BLaER1 (cell line): ENCODE data around the gene KCNA1.
"Not testable (repeated sequence)": the region's sequence is repeated elsewhere in the genome, so short reads cannot be mapped to it uniquely, and the experiment has no call there.

Experiments
- H3K27ac ChIP-seq: shearing (Covaris generic); formaldehyde crosslinking; 2 replicates; pipeline ENCODE4 v1.8.1; 2022
- H3K27me3 ChIP-seq: shearing (Covaris generic); formaldehyde crosslinking; 2 replicates; pipeline ENCODE4 v1.8.1; 2022
- H3K36me3 ChIP-seq: shearing (Covaris generic); formaldehyde crosslinking; 2 replicates; pipeline ENCODE4 v1.8.1; 2022
- H3K4me1 ChIP-seq: shearing (Covaris generic); formaldehyde crosslinking; 2 replicates; pipeline ENCODE4 v1.8.1; 2022
- H3K4me2 ChIP-seq: shearing (Covaris generic); formaldehyde crosslinking; 2 replicates; pipeline ENCODE4 v1.8.1; 2022
- H3K4me3 ChIP-seq: shearing (Covaris generic); formaldehyde crosslinking; 2 replicates; pipeline ENCODE4 v1.8.1; 2022
- H3K9ac ChIP-seq: shearing (Covaris generic); formaldehyde crosslinking; 2 replicates; pipeline ENCODE4 v1.8.1; 2022
- H3K9me3 ChIP-seq: shearing (Covaris generic); formaldehyde crosslinking; 2 replicates; pipeline ENCODE4 v1.8.1; 2022
- H4K20me1 ChIP-seq: shearing (Covaris generic); formaldehyde crosslinking; 2 replicates; pipeline ENCODE4 v1.8.1; 2022
- Cebpa-rat ChIP-seq: shearing (Covaris generic); IDR thresholded peaks from 2 replicates; pipeline ENCODE4 v1.8.1; 2022

KCNA1 gene

GRCh38 chr12:4874671-4875070 lies 35.0 kb upstream of the KCNA1 start:
- no peaks in the 10 kb centered on the region for H3K36me3 ChIP-seq
- H3K4me2 ChIP-seq, result no peak overlapping the region
- no peak overlapping the region for H3K27ac ChIP-seq
- TF ChIP-seq Cebpa-rat, result no peak
- H3K4me3 ChIP-seq, result no peak overlapping the region
- no peaks in the 10 kb centered on the region for H4K20me1 ChIP-seq
- no peak overlapping the region for H3K9ac ChIP-seq
- H3K9me3 ChIP-seq, result peaks cover 18% of the 10 kb centered on the region
- H3K27me3 ChIP-seq, result no peaks in the 10 kb centered on the region
- H3K4me1 ChIP-seq, result no peaks in the 10 kb centered on the region

- not testable (repeated sequence) for H3K9ac ChIP-seq, H3K4me1 ChIP-seq, H3K4me3 ChIP-seq, H4K20me1 ChIP-seq, H3K36me3 ChIP-seq, H3K27me3 ChIP-seq, H3K27ac ChIP-seq, H3K4me2 ChIP-seq
- H3K9me3 ChIP-seq, result peaks cover 39% of the 10 kb centered on the region
Measured at GRCh38 chr12:4879481-4879880, 30.2 kb upstream of the KCNA1 start.

GRCh38 chr12:4881266-4882064 lies 28.2 kb upstream of the KCNA1 start:
- H3K9ac ChIP-seq, result no peak overlapping the region
- H3K4me3 ChIP-seq, result no peak overlapping the region
- H4K20me1 ChIP-seq, result no peaks in the 10 kb centered on the region
- H3K27me3 ChIP-seq, result no peaks in the 10 kb centered on the region
- H3K4me1 ChIP-seq, result no peaks in the 10 kb centered on the region
- peaks cover 39% of the 10 kb centered on the region for H3K9me3 ChIP-seq
- no peak overlapping the region for H3K4me2 ChIP-seq
- TF ChIP-seq Cebpa-rat, result no peak
- no peak overlapping the region for H3K27ac ChIP-seq
- H3K36me3 ChIP-seq, result no peaks in the 10 kb centered on the region

GRCh38 chr12:4891866-4892265 lies 17.8 kb upstream of the KCNA1 start:
- Histone ChIP-seq H3K27me3 (no peaks in the 10 kb centered on the region), H4K20me1 (no peaks in the 10 kb centered on the region), H3K9ac (no peak overlapping the region), H3K4me1 (no peaks in the 10 kb centered on the region), H3K4me2 (no peak overlapping the region), H3K9me3 (no peaks in the 10 kb centered on the region), H3K27ac (no peak overlapping the region), H3K36me3 (no peaks in the 10 kb centered on the region), H3K4me3 (no peak overlapping the region)
- TF ChIP-seq Cebpa-rat, result no peak

- TF ChIP-seq Cebpa-rat, result no peak
- Histone ChIP-seq H3K27ac (no peak overlapping the region), H3K4me2 (no peak overlapping the region), H4K20me1 (no peaks in the 10 kb centered on the region), H3K36me3 (no peaks in the 10 kb centered on the region), H3K4me1 (no peaks in the 10 kb centered on the region), H3K9me3 (no peaks in the 10 kb centered on the region), H3K4me3 (no peak overlapping the region), H3K27me3 (no peaks in the 10 kb centered on the region), H3K9ac (no peak overlapping the region)
Measured at GRCh38 chr12:4892418-4892817, 17.3 kb upstream of the KCNA1 start.

- no peaks in the 10 kb centered on the region for H3K36me3 ChIP-seq
- H3K9me3 ChIP-seq, result no peaks in the 10 kb centered on the region
- no peak overlapping the region for H3K4me3 ChIP-seq
- H4K20me1 ChIP-seq, result no peaks in the 10 kb centered on the region
- H3K4me1 ChIP-seq, result no peaks in the 10 kb centered on the region
- H3K27ac ChIP-seq, result no peak overlapping the region
- no peak for TF ChIP-seq Cebpa-rat
- no peak overlapping the region for H3K9ac ChIP-seq
- H3K27me3 ChIP-seq, result no peaks in the 10 kb centered on the region
- no peak overlapping the region for H3K4me2 ChIP-seq
Measured at GRCh38 chr12:4894019-4894418, 15.7 kb upstream of the KCNA1 start.

- Histone ChIP-seq H3K9ac (no peak overlapping the region), H3K27me3 (no peaks in the 10 kb centered on the region), H3K4me1 (no peaks in the 10 kb centered on the region), H3K9me3 (no peaks in the 10 kb centered on the region), H3K36me3 (no peaks in the 10 kb centered on the region), H3K27ac (no peak overlapping the region), H3K4me2 (no peak overlapping the region), H4K20me1 (no peaks in the 10 kb centered on the region), H3K4me3 (no peak overlapping the region)
- no peak for TF ChIP-seq Cebpa-rat
Measured at GRCh38 chr12:4899364-4899763, 10.3 kb upstream of the KCNA1 start.

GRCh38 chr12:4900327-4900726 lies 9.4 kb upstream of the KCNA1 start:
- no peaks in the 10 kb centered on the region for H3K4me1 ChIP-seq
- H3K9ac ChIP-seq, result no peak overlapping the region
- no peaks in the 10 kb centered on the region for H4K20me1 ChIP-seq
- TF ChIP-seq Cebpa-rat, result no peak
- H3K4me2 ChIP-seq, result no peak overlapping the region
- H3K9me3 ChIP-seq, result no peaks in the 10 kb centered on the region
- H3K36me3 ChIP-seq, result no peaks in the 10 kb centered on the region
- H3K27me3 ChIP-seq, result no peaks in the 10 kb centered on the region
- H3K4me3 ChIP-seq, result no peak overlapping the region
- H3K27ac ChIP-seq, result no peak overlapping the region

- Histone ChIP-seq H3K4me1 (peaks cover 16% of the 10 kb centered on the region), H3K36me3 (no peaks in the 10 kb centered on the region), H3K4me3 (no peak overlapping the region), H3K9ac (no peak overlapping the region), H3K27me3 (peaks cover 46% of the 10 kb centered on the region), H3K27ac (no peak overlapping the region), H4K20me1 (peaks cover 9% of the 10 kb centered on the region; the same call in 1 of the 2 replicates), H3K4me2 (no peak overlapping the region), H3K9me3 (peaks cover 16% of the 10 kb centered on the region)
- no peak for TF ChIP-seq Cebpa-rat
Measured at GRCh38 chr12:4905316-4905715, 4.4 kb upstream of the KCNA1 start.

GRCh38 chr12:4908684-4909409 lies 858 bp upstream of the KCNA1 start:
- no peak for TF ChIP-seq Cebpa-rat
- Histone ChIP-seq H4K20me1 (peaks cover 9% of the 10 kb centered on the region; the same call in 1 of the 2 replicates), H3K9me3 (peaks cover 36% of the 10 kb centered on the region), H3K9ac (no peak overlapping the region), H3K4me2 (peak overlapping the region; percentile 84), H3K36me3 (no peaks in the 10 kb centered on the region), H3K27ac (no peak overlapping the region), H3K4me1 (peaks cover 16% of the 10 kb centered on the region), H3K27me3 (peaks cover 72% of the 10 kb centered on the region), H3K4me3 (peak overlapping the region; percentile 61; the same call in 1 of the 2 replicates)
